ENCODE results near the gene ASB7. TPM values are rescaled to one million over a fixed set of nuclear protein-coding genes. Genes with fewer than 3 reads are reported as not detected.
A peak's percentile ranks its signal among the peaks of the same experiment; 100 is the strongest.

Gene ASB7
- polyA plus RNA-seq, 1 donor (not counting 4 experiments of a cell fraction or from before 2014, with no cell fraction given), result 10.8 TPM

DNA sequence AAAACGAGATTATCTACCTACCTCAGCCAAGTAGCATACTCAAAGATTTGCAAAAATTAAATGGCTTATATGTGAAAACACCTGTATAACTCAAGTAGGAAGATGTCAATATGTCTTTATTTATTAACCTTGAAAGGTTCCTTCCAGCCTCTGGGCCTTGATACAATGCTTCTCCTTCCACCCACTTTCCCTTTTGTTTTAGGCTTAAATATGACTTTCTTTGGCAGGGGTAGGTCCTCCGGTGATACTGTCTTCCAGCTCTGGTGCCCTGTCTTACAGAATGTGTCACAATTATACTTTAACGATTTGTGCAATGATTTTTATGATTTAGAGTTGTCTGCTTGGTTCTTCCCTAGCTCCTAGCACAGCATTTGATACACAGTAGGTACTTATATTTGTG, 4.5 kb upstream of the ASB7 start:
- Histone ChIP-seq H3K27ac (ENCODE audit: control insufficient read depth, insufficient read depth, low read length) (peak overlapping the region; percentile 52), H3K79me2 (ENCODE audit: control insufficient read depth, insufficient read depth, low read length) (peaks cover 82% of the 10 kb centered on the region), H3K27me3 (ENCODE audit: control insufficient read depth, extremely low read depth, insufficient read depth, low read length) (no peaks in the 10 kb centered on the region), H3K4me2 (ENCODE audit: control insufficient read depth, extremely low read depth, insufficient read depth, low read depth, low read length) (no peak overlapping the region), H3K9ac (ENCODE audit: control insufficient read depth, extremely low read depth, insufficient read depth, low read length) (no peak overlapping the region), H3K4me3 (ENCODE audit: control insufficient read depth in 2 of 3, extremely low read depth in 1 of 3, insufficient read depth in 2 of 3, low read depth in 1 of 3, low read length in 3 of 3) (no peak overlapping the region), H3K4me1 (ENCODE audit: control insufficient read depth, extremely low read depth, insufficient read depth, low read length) (peaks cover 31% of the 10 kb centered on the region), H2AFZ (ENCODE audit: control insufficient read depth, low read length) (no peak overlapping the region), H3K36me3 (ENCODE audit: control insufficient read depth in 2 of 2, extremely low read depth in 1 of 2, insufficient read depth in 2 of 2, low read length in 2 of 2) (no peaks in the 10 kb centered on the region), H3K9me3 (ENCODE audit: control insufficient read depth, low read depth, low read length) (no peaks in the 10 kb centered on the region), H4K20me1 (ENCODE audit: control insufficient read depth, extremely low read depth, insufficient read depth, low read length) (no peaks in the 10 kb centered on the region), H3K9me1 (ENCODE audit: control insufficient read depth, extremely low read depth, insufficient read depth, low read length) (no peaks in the 10 kb centered on the region)
- TF ChIP-seq, protein P1, sequence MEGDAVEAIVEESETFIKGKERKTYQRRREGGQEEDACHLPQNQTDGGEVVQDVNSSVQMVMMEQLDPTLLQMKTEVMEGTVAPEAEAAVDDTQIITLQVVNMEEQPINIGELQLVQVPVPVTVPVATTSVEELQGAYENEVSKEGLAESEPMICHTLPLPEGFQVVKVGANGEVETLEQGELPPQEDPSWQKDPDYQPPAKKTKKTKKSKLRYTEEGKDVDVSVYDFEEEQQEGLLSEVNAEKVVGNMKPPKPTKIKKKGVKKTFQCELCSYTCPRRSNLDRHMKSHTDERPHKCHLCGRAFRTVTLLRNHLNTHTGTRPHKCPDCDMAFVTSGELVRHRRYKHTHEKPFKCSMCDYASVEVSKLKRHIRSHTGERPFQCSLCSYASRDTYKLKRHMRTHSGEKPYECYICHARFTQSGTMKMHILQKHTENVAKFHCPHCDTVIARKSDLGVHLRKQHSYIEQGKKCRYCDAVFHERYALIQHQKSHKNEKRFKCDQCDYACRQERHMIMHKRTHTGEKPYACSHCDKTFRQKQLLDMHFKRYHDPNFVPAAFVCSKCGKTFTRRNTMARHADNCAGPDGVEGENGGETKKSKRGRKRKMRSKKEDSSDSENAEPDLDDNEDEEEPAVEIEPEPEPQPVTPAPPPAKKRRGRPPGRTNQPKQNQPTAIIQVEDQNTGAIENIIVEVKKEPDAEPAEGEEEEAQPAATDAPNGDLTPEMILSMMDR (optimal IDR thresholded peaks at IDR 0.05 in 1 of 3, IDR thresholded peaks at IDR 0.05 in 1 of 3, conservative IDR thresholded peaks at IDR 0.05 in 1 of 3; ENCODE audit: extremely low read depth in 1 of 3, insufficient read depth in 2 of 3, low read length in 3 of 3), result no peak
- no peak for TF ChIP-seq EZH2 (IDR thresholded peaks at IDR 0.05; ENCODE audit: low read length)
- dilution Hi-C loops (cut with MboI; ENCODE audit: extremely low pct_ligation_motif_present, low sequenced_read_pairs), result no loop called here
- FAIRE-seq (no peak), DNase-seq (ENCODE audit: low read depth, low spot score) (no peak)

DNA sequence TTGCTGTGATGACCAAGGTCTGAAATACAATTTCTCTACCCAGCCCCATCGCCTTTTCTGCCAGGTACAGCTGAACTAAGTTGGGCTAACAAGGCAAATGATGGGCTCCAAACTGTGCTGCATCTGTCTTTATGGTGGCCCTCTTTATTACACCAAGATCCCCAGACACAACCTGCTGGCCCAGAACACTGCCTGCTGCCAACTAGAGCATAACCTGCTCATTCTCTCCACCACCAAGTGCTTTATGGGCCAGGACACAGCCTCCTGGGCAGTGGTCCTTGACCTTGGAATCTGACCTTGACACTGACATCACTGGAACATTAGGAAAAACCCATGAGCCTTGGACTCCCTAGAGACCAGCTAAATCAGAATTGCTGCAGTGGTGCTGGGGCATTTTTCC, 3.7 kb upstream of the ASB7 start:
- dilution Hi-C loops (cut with MboI; ENCODE audit: extremely low pct_ligation_motif_present, low sequenced_read_pairs), result no loop called here
- H3K9me3 ChIP-seq (ENCODE audit: control insufficient read depth, low read depth, low read length), result no peaks in the 10 kb centered on the region
- no peaks in the 10 kb centered on the region for H4K20me1 ChIP-seq (ENCODE audit: control insufficient read depth, extremely low read depth, insufficient read depth, low read length)
- H3K4me2 ChIP-seq (ENCODE audit: control insufficient read depth, extremely low read depth, insufficient read depth, low read depth, low read length), result no peak overlapping the region
- peaks cover 36% of the 10 kb centered on the region for H3K4me1 ChIP-seq (ENCODE audit: control insufficient read depth, extremely low read depth, insufficient read depth, low read length)
- no peak overlapping the region for H2AFZ ChIP-seq (ENCODE audit: control insufficient read depth, low read length)
- H3K4me3 ChIP-seq (ENCODE audit: control insufficient read depth in 2 of 3, extremely low read depth in 1 of 3, insufficient read depth in 2 of 3, low read depth in 1 of 3, low read length in 3 of 3), result no peak overlapping the region
- H3K79me2 ChIP-seq (ENCODE audit: control insufficient read depth, insufficient read depth, low read length), result peaks cover 83% of the 10 kb centered on the region
- DNase-seq (ENCODE audit: low read depth, low spot score) (no peak), FAIRE-seq (no peak)
- H3K9me1 ChIP-seq (ENCODE audit: control insufficient read depth, extremely low read depth, insufficient read depth, low read length), result no peaks in the 10 kb centered on the region
- TF ChIP-seq, protein P1 (optimal IDR thresholded peaks at IDR 0.05 in 1 of 3, IDR thresholded peaks at IDR 0.05 in 1 of 3, conservative IDR thresholded peaks at IDR 0.05 in 1 of 3; ENCODE audit: extremely low read depth in 1 of 3, insufficient read depth in 2 of 3, low read length in 3 of 3), result no peak
- no peak for TF ChIP-seq EZH2 (IDR thresholded peaks at IDR 0.05; ENCODE audit: low read length)
- H3K27ac ChIP-seq (ENCODE audit: control insufficient read depth, insufficient read depth, low read length), result no peak overlapping the region
- no peaks in the 10 kb centered on the region for H3K27me3 ChIP-seq (ENCODE audit: control insufficient read depth, extremely low read depth, insufficient read depth, low read length)
- H3K9ac ChIP-seq (ENCODE audit: control insufficient read depth, extremely low read depth, insufficient read depth, low read length), result no peak overlapping the region
- no peaks in the 10 kb centered on the region for H3K36me3 ChIP-seq (ENCODE audit: control insufficient read depth in 2 of 2, extremely low read depth in 1 of 2, insufficient read depth in 2 of 2, low read length in 2 of 2)

All from keratinocyte (primary cell).